Astrocyte of the spinal cord (primary cell): Measurements from ENCODE around the gene GALNTL6.
"Not testable (repeated sequence)": the region's sequence is repeated elsewhere in the genome, so short reads cannot be mapped to it uniquely, and the experiment has no call there.

Experiments used
- DNase-seq: peaks from one replicate; pipeline ENCODE4 v3.0.0; 2011; ENCODE audit warnings: low read depth, low spot score
- H3K4me3 ChIP-seq: 2 replicates; pipeline ENCODE4 v1.5.1; 2011; ENCODE audit warnings: low read depth, mild to moderate bottlenecking, low read length, moderate library complexity
- in situ Hi-C: cut with HindIII; loops from 2 replicates; pipeline ENCODE4 v1.10.0; 2017; ENCODE audit warnings: low sequenced_read_pairs
- TF ChIP-seq, protein P1 (sequence below): IDR thresholded peaks from 2 replicates; pipeline ENCODE4 v1.5.1; 2012; ENCODE audit warnings: low read depth, mild to moderate bottlenecking, low read length, inconsistent platforms

The GALNTL6 gene

DNA sequence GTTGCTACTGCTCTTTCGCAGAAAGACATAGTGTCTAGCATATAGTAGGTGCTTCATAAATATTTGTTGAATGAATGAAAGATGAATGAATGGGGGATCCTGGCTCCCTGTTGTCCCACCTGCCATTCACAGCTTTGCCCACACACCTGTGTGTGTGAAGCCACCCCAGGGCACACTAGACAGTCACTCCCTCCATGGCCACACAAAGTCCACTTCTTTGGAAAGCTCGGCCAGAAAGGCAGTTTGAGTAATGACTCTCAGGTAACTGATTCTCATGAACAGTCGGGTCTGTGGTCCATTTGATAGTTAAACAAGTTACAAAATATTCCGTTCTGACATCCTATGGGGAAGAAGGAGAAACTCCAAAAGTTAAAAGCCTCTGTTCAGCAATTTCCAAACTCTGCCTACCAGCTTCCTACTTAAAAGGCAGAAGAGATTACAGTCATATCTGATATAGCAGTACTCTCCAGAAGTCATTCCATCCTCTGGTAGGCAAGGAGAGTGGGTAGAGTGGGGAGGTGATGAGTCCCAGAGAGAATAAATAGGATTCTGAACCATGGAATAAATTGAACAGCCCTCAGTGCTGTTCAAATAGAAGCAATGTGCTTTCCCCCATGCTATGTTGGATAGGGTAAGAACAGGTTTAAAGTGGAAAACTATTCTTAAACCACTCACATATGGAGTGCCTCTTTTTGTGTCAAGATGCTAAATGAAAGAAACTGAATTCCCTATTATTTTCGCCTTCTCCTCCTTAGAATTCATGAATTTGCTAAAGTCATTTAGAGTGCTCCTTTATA, 1150.5 kb downstream of the GALNTL6 start:
- no peak for DNase-seq
- H3K4me3 ChIP-seq: no peak overlapping the region
- TF ChIP-seq, protein P1, sequence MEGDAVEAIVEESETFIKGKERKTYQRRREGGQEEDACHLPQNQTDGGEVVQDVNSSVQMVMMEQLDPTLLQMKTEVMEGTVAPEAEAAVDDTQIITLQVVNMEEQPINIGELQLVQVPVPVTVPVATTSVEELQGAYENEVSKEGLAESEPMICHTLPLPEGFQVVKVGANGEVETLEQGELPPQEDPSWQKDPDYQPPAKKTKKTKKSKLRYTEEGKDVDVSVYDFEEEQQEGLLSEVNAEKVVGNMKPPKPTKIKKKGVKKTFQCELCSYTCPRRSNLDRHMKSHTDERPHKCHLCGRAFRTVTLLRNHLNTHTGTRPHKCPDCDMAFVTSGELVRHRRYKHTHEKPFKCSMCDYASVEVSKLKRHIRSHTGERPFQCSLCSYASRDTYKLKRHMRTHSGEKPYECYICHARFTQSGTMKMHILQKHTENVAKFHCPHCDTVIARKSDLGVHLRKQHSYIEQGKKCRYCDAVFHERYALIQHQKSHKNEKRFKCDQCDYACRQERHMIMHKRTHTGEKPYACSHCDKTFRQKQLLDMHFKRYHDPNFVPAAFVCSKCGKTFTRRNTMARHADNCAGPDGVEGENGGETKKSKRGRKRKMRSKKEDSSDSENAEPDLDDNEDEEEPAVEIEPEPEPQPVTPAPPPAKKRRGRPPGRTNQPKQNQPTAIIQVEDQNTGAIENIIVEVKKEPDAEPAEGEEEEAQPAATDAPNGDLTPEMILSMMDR: no peak
- in situ Hi-C loops: no loop called here

DNA sequence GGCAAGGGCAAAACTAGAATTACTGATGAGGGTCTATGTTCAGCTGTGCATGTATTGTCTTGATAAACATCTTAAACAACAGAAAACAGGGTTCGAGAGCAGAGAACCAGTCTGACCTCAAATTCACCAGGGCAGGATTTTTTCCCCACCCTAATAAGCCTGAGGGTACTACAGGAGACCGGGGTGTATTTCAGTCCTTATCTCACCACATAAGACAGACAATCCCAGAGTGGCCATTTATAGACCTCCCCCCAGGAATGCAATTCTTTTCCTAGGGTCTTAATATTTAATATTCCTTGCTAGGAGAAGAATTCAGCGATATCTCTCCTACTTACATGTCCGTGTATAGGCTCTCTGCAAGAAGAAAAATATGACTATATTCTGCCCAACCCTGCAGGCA, 1157.0 kb downstream of the GALNTL6 start:
- in situ Hi-C loops, H3K4me3 ChIP-seq, DNase-seq: not testable (repeated sequence)

DNA sequence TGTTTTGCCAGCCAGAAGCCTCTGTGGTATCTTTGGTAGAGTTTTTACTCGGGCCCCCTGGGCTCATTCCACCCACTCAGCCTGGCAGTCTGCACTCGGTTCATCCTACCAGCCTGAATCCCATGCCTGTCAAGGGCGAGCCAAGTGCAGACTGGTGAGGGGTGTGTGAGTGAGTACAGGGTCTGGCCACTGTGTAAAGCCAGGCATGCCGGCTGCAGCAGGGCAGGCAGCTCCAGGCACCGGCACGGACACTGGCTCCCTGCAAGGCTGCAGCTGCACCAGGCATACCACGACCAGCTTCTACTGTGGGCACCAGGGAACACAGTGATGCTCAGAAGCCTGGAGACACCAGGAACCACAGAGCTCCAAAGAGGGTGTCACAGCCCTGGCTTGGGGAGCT, 1161.4 kb downstream of the GALNTL6 start:
- in situ Hi-C loops: no loop called here
- TF ChIP-seq, protein P1: no peak
- DNase-seq: no peak
- H3K4me3 ChIP-seq: no peak overlapping the region

DNA sequence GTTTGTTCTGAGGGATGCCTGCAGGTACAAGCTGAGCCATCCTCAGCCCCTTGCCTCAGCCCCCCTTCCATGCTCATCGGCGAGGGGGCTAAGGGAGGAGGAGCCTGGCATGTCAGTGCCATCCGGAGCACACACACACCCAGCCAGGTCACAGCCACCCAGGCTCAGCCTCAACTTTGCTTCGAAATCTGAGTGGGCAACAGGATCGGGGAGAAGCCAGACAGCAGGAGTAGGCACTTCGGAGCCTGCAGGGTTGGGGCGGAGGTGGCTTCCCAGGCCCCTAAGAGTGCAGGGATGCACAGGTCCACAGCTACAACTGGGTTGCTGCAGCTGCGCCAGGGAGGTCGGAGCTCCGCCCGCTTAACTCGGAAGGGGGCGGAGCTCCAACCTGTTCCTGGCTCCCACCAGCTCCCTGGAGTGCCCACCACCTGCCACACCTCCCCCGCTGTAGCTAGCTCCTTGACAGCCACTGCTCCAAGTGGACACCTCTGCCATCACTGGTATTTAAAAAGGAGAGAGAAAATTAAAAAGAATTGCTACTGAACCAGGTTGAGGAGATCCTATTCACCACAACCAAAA, 1162.5 kb downstream of the GALNTL6 start:
- in situ Hi-C loops: no loop called here
- DNase-seq: no peak
- H3K4me3 ChIP-seq: no peak overlapping the region
- TF ChIP-seq, protein P1: no peak

DNA sequence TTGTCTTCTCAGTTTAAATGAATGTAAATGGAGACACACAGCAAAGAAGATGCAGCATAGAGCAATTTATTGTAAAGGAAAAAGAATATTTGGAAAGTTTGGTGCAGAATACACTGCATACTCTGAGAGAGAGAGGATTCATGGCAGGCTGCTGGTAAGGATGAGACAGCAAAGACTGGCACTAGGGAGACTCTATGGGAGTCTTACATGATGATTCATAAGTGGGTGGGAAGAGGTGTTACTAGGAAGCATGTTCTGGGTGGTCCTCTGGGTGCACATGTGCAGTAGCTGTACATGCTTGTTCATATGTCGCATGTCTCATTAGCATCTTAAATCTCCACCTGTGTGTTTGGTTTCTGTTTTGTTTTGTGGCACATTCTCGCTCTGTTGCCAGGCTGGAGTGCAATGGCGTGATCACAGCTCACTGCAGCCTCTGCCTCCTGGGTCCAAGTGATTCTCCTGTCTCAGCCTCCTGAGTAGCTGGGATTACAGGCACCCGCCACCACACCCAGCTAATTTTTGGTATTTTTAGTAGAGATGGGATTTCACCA, 1164.4 kb downstream of the GALNTL6 start:
- DNase-seq, H3K4me3 ChIP-seq, in situ Hi-C loops: not testable (repeated sequence)

DNA sequence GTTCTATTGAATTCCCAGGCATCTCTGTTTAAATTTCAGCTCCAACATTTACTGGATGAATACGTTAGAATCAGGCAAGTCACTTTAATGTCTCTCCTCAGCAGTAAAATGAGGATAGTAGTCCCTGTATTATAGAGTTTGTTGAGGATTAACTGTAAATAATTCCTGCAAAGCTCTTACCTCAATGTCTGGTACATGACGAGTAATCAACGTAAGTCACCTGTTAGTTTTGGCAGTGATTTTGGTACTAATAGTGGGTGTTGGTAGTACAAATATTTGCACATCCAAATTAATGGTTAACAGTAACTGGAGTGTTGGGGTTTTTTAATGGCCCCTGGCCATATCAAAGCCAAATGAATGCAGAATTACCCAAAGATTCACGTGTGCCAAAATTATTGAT, 1165.6 kb downstream of the GALNTL6 start:
- TF ChIP-seq, protein P1: no peak
- in situ Hi-C loops: no loop called here
- H3K4me3 ChIP-seq: no peak overlapping the region
- no peak for DNase-seq

DNA sequence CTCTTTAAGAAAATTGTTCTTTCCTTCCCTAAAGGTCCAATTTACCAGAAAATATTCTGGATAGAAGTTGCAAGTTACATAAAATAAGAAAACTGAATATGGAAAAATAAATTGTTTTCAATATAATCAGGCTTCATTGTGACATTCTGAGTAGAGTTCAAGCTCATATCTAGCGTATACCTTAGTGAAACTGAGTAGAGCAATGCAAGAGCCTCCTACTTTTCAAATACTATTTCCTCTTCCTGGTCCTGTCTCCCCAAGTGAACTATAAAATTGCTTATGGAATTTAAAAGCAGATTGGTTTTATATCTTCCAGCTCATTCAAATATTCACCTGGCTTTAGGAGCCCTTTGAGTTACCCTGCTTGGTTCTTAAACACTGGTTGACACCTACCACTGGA, 1166.1 kb downstream of the GALNTL6 start:
- TF ChIP-seq, protein P1: no peak
- in situ Hi-C loops: no loop called here
- H3K4me3 ChIP-seq: no peak overlapping the region
- no peak for DNase-seq
